HG02973 (cell line): ENCODE measurements around the gene WWC2.

Experiments
- ATAC-seq: cut with Tn5 transposase; IDR thresholded peaks from one replicate; pipeline ENCODE4 v1.9.1; 2021; ENCODE audit warnings: moderate library complexity; ENCODE audit not compliant: unreplicated experiment

WWC2 gene

DNA sequence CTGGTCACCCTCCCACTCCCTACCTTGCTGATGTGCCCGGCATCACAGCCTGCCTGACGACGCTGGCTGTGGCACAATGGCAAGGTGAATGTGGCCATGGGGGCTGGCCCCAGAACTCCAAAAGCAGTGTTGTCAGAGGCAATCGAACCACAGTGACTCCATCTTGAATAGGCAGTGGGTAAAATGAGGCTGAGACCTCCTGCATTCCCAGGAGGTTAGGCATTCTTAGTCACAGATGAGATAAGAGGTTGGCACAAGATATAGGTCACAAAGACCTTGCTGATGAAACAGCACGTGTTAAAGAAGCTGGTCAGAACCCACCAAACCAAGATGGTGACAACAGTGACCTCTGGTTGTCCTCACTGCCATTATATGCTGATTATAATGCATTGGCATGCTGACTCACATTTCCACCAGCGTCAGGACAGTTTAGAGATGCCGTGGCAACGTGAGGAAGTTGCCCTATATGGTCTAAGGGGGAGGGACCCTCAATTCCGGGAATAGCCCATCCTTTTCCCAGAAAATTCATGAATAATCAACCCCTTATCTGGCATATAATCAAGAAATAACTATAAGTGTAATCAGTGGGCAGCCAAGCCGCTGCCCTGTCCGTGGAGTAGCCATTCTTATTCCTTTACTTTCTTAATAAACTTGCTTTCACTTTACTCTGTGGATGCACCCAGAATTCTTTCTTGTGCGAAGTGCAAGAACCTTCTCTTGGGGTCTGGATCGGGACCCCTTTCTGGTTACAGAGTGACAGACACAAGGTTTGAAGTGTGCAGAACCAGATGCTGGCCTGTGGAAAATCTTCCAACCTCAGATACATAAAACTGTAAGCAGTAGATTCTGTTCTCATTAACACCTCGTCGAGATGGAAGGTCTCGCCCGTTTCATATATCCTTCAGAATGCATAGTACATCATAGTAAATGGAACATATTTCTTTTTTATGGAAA, 249.9 kb downstream of the WWC2 start:
- ATAC-seq, result no peak

DNA sequence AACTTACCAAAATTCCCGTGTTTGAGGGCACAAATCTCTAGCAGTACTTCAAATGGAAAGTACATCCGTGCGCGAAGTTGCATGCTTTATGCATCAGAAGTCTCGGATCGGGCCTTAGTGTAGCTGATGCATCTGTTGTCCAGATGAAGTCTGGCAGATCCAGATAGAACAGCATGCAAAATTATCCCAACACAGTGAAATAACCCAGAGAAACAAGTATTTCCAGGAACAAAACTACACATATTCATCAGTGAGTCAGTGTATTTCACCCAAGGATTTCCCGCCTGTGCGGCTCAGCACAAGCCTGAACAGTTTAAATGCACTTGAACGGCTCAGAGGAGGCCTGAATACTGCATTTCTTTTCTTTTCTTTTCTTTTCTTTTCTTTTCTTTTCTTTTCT, 250.6 kb downstream of the WWC2 start:
- no peak for ATAC-seq

DNA sequence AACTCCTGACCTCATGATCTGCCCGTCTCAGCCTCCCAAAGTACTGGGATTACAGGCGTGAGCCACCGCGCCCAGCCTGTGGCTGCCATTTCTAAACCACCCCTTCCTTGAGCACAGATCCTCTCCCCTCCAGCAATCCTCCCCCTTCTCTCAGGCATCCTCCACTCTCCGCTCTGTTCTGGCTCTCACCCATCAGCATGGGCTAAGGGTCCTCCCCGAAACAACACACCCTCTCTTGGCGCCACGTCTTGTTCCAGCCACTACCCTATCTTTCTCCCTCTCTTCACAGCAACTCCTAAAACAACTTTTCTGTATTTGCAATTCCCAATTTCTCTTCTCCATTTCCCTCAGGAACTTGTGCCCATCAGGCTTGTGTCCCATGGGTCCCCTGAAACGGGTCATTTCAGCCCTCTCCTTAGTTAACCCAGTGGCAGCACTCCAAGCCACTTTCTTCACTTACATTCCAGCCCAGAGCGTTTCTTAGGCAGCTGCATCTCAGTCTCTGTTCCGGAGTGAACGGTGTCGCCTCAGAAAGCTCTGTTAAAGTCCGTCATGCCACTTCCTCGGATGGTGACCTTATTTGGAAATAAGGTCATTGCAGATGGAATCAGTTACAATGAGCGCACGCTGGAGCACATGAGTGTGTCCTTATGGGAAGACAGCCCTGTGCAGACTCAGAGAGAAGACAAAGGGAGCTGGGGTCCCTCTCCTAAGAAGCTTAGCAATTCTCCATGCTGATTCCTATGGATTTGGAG, 251.4 kb downstream of the WWC2 start:
- ATAC-seq, result no peak

DNA sequence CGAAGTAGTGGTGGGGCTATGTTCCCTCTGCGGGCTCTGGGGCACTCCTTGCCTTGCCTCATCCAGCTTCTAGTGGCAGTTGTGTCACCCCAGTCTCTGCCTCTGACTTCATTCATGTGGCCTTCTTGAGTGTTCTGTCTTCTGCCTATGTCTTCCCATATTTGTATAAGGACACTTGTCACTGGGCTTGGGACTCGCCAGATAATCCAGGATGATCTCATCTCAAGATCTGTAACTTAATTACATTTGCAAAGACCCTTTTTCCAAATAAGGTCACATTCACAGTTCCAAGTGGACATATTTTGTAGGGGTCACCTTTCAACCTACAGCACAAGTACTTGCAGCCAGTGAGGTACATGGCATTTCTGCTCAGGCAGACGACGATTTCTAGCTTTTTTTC, 253.5 kb downstream of the WWC2 start:
- ATAC-seq, result no peak

DNA sequence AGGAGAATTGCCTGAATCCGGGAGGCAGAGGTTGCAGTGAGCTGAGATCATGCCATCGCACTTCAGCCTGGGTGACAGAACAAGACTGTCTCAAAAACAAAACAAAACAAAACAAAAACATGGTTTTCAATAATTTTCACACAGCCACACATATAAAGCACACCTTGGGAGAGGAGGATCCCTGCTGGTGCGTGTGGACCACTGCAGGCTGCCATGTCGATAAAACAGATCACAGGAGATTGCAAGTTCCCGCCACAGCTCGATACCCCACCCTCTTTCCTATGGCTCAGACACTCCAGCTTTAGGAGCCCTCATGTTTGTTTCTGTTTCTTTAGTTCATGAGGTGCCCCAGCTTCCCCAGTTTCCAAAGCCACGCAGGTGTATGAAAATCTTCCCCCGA, 254.5 kb downstream of the WWC2 start:
- ATAC-seq, result no peak

DNA sequence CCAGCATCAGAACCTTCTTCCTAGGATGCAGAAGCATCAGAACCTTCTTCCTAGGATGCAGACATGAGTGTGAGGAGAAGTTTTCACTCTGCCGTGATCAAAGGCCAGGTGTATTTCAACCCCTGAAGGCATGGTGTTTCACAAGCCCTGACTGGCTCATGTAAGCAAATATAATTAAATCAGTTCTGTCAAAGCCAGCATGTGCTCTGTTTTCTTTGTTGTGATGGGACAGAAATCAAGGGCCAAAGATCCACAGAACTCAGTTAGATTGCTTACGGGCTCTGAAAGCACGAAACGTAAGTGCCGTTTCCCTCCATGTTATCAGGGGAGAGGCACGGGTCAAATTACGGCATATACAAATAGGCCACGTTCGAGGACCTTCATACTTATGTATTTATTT, 255.2 kb downstream of the WWC2 start:
- ATAC-seq, result no peak

DNA sequence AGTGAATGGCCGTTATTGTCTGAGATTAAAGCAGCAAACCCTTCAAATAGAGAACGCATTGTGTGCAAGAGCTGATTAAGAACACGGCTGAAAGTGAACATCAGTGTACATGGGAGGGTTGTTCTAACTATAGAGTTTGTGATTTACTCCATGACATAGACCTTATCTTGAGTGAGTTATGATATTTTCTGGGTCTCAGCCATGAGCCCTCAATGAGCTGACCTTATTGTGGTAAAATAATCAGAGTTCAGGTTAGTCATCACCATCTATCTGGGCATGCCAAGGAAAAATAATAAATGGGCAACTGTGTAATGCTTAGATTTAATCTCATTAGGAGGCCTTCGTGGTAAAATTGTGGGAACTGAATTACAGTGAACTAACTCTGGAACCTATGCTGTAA, 256.3 kb downstream of the WWC2 start:
- ATAC-seq, result no peak

DNA sequence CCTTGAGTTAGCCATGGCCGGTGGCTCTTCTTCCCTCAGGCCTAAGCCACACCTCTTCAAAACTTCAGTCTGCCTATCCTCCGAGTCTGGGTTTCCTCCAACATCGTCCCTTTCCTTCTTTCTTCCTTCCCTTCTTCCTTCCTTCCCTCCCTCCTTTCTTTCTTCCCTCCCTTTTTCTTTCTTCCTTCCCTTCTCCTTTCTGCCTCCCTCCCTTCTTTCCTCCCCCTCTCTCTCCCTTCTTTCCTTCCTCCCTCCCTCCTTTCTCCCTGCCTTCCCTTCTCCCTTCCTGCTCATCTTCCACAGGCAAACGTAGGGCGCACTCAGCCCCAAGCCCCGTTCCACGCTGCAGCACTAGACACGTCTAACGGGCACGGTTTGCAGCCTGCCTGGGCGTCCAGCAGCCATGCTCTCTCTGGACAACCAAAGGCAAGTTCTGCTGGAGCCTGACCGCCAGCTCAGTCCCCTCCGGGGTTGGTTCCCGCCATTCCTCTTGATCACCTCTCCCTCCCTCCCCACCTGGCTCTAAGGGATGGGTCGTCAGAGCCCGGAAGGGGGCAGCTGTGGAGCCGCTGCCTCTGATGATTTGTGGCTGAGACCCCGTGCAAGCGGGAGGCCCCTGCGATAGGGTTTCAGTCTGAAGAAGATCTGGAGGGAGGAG, 257.2 kb downstream of the WWC2 start:
- no peak for ATAC-seq

DNA sequence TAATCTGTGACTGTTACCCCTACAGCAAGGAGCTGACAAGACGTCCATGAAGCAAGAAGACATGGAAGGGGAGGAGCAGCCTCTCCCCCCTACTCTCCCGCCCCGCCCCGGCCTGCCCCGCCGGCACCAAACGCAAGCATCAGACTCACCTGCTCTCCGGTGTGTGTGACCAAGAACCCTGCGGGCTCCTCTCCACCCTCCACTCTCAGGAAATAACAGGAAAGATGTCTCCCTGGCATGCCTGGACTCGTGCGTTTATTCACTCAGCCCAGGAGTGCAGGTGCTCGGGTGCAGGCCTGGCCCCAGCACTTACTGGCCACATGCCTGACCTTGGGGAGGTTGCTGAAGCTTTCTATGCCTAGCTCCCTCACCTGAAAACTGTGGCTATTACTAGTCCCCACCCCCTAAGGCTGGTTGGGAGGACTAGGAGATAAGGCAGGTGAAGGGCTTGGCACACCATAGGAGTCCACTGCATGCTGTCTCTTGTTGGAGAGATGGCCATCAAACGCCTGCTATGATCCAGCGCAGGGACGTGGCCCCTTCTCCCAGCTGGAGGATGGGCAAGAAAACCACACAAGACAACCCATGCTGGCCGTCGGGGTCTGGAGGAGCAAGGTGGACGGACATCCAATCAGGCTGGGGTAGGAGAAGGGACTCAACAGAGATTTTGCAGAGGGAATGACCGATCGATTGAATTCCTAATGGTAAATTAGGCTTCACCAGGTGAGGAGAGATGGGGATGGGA, 258.0 kb downstream of the WWC2 start:
- no peak for ATAC-seq

DNA sequence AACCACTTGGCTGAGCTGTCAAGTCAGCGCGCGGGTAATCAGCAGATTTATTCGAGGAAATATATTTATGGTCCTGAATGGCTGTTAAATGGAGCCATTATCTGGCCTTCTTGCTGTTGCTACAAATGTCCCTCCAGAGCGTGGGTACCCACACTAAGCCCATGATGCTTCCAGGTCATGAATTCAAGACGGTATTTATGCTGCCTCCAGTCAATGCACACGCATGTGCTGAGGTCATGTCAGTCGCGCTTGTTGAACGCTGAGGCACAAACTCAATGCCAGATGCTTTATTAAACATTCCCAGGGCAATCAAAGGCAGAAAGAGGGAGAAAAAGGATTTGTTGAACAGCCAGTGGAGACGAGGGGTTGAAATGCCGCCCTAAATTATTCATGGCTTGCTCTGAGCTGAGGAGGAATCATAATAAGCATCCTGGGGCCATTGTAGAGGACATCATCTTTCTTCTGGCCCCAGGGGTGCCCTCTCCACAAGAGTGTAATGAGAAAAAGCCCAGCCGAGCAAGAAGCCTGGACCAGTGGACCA, 259.2 kb downstream of the WWC2 start:
- ATAC-seq, result no peak

DNA sequence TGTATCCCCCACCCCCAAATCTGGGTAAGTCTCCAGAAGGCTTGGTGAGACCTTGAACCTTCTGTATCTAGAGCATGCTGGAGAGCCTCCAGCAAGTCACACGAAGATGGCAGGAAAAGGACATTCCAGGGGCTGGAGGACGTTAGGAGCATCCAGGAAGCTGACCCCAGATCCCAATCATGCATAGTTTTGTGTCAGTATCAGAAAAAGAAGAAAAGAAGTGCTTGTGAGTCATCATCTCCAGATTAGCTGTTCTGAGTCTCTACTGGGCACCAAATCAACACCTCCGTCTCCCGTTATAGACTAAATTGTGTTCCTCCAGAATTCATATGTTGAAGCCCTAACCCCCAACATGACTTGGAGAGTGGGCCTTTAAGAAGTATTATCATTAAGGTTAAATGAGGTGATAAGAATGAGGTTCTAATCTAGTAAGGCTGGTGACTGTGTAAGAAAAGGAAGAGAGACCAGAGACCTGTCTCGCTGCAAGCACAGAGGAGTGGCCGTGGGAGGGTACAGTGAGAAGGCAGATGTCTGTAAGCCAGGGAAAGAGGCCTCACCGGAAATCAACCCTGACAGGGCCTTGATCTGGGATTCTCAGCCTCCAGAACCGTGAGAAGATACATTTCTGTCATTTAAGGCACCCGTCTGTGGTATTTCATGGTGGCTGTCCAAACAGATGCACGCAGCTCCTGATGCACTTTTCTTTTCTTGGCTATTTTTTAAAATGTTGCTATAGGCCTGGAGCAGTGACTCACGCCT, 261.3 kb downstream of the WWC2 start:
- ATAC-seq, result no peak

DNA sequence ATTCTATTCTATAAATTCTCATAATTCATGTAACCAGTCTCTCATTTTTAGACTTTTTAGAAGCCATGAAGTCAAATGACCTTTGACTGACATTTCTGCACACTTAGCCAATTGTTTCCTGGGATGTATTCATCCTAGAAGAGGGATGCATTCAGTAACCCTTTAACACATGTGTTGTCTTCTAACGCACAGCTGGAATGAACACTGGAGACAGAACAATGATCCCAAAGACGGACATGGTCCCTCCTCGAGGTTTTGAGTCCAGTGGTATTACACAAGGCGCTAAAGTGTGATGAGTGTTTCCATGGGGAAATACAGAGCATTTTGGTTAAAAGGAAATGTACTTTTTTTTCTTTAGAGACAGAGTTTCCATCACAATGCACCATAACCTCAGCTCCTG, 263.0 kb downstream of the WWC2 start:
- ATAC-seq, result no peak

DNA sequence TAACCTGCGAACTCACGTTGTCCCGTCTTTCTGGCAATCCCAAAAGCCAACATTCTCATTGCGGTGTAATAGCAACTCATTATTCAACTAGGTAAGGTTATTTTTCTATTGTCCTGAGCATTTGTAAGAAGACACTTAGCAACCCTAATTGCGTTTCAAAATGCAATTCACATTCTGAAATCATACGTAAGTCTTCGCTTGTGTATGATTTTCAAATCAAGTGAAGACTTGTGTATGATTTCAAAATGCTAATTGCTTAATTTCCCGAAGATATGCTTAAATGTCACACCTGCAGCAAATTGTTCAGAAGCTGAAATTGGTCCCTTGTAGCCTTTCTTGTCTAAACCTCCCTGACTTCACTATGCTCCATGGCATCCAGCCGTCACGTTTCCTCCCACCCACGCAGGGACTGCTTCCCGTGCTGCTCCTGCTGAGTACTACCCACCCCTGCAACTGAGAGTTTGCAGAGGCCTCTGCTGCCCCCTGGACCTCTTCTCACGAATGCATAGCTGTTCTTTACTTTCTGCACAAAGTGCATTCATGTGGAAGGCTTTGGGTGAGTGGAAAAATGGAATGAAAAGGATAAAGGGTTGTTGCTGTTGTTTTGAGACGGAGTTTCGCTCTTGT, 264.0 kb downstream of the WWC2 start:
- no peak for ATAC-seq

DNA sequence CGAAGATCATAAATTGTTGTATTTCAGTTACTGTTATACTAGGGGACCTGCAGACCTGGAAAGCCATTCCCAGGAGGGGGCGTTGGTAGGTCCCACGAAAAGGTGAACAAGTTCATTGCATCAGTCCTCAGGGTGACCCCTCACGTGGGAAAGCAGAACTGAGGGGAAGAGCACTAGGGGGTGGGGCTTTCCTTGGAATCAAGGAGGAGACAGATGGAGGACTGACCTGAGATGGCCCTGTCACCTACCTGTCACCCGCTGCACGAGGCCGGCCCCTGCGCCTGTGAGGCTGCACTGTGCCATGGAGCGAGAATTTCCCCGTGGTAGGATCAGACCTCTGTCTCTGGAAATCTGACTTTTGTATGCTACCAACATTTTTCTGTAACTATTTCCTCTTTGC, 265.0 kb downstream of the WWC2 start:
- no peak for ATAC-seq

DNA sequence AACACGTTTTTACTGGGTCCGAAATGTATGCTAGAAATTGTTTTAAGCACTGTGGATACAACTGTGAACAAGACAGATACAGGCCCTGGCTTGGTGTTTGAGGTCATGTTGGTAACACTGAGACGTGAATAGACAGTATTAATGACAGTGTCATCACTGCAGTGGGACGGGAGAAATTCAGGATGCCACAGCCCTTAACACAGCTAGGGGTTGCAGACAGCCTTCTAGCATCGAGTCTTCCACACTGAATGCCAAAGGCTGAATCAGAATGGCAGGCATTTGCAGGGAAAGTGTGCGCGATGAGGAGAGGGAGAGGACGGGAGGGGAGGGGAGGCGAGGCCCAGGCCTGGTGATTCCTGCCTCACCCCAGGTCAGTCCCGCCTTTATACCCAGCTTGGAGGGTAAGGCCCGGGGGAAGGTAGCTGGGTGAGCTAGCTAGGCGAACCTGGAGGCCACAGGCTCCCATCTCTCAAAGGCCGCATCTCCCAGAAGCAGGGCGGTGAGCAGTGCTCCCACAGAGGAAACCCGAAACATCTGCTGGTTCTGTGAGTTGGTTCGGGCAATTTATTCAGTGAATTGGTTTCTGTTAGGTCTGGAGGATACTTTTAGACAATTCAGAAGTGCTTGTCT, 267.3 kb downstream of the WWC2 start:
- no peak for ATAC-seq

DNA sequence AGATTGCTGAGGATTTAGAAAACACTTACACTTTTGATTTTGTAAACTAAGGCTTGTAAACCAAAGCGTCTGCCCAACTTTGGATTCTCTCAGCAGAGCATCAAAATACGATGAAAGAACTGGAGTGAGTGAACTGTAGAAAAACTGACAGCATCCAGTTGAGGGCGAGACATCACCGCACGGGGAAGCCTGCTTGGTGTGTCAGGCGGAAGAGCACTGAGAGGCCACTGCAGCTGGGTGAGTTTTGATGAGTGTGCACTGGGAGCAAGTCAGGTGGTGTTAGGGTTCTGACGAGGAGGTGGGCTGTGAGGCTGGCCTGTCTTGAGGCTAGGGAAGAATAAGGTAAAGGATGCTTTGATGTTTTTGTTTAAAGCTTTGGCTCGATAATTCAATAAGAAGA, 270.0 kb downstream of the WWC2 start:
- ATAC-seq, result no peak
